Measurements from ENCODE around the gene EIF3F. TPM values are rescaled to one million over a fixed set of nuclear protein-coding genes. Genes with fewer than 3 reads are reported as not detected.

EIF3F gene
- total and polyA plus RNA-seq, 2 donors (not counting 3 experiments of a cell fraction or from before 2014, with no cell fraction given) = 411 to 436 TPM

DNA sequence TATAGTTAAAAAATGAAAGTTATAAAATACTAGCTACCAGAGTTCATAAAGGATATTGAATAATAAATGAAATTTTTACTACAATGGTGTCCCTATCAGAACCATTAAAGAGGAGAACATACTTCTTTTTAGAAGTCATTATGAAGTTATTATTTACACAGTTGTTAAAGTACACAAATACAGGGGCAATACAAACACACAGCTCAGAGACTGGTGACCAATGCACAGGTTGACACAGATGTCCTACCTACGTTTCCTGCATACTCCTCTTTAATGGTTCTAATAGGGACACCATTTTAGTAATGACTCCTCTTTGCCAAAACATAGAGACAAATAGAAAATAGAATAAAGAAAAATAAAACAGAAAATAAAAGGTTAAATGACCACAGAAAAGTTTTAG is 31.9 kb upstream of the EIF3F start:
- H3K4me2 ChIP-seq (ENCODE audit: insufficient read depth, low read length) = no peak overlapping the region
- FAIRE-seq (no peak), DNase-seq (ENCODE audit: low read depth, low spot score) (no peak)
- no peaks in the 10 kb centered on the region for H4K20me1 ChIP-seq (replicated peaks; ENCODE audit: control insufficient read depth, extremely low read depth, insufficient read depth, low read length)
- ChIA-PET POLR2A (no interaction called here), CTCF (no interaction called here)
- H3K4me1 ChIP-seq (ENCODE audit: control insufficient read depth, extremely low read depth, insufficient read depth, low read length) = no peaks in the 10 kb centered on the region
- no peak overlapping the region for H3K9ac ChIP-seq (replicated peaks; ENCODE audit: extremely low read depth, insufficient read depth, low read length)
- dilution Hi-C loops (cut with MboI; ENCODE audit: extremely low pct_ligation_motif_present, low sequenced_read_pairs) (no loop called here), intact Hi-C loops (cut with micrococcal nuclease) (no loop called here)
- H3K9me1 ChIP-seq (replicated peaks; ENCODE audit: control insufficient read depth, extremely low read depth, insufficient read depth, low read length) = no peaks in the 10 kb centered on the region
- H2AFZ ChIP-seq (ENCODE audit: low read depth, low read length) = no peak overlapping the region
- TF ChIP-seq POLR2A (IDR thresholded peaks at IDR 0.05; ENCODE audit: low read depth, low read length) (no peak), GATA2 (IDR thresholded peaks at IDR 0.05; ENCODE audit: insufficient read depth, insufficient read length, low read depth, low read length) (no peak), MYC (IDR thresholded peaks at IDR 0.05; ENCODE audit: low read depth, low read length) (no peak), FOS (IDR thresholded peaks at IDR 0.05; ENCODE audit: borderline replicate concordance, insufficient read depth, low read length) (no peak), JUN (IDR thresholded peaks at IDR 0.05; ENCODE audit: borderline replicate concordance, insufficient read depth, insufficient read length, low read depth) (no peak), POLR2AphosphoS5 (IDR thresholded peaks at IDR 0.05; ENCODE audit: insufficient read depth, low read depth, low read length) (no peak), EZH2 (IDR thresholded peaks at IDR 0.05; ENCODE audit: borderline replicate concordance, low read depth, low read length, severe bottlenecking) (no peak)
- TF ChIP-seq, protein P1, sequence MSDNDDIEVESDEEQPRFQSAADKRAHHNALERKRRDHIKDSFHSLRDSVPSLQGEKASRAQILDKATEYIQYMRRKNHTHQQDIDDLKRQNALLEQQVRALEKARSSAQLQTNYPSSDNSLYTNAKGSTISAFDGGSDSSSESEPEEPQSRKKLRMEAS (IDR thresholded peaks at IDR 0.05; ENCODE audit: insufficient read depth, insufficient read length) = no peak
- TF ChIP-seq, protein P2, sequence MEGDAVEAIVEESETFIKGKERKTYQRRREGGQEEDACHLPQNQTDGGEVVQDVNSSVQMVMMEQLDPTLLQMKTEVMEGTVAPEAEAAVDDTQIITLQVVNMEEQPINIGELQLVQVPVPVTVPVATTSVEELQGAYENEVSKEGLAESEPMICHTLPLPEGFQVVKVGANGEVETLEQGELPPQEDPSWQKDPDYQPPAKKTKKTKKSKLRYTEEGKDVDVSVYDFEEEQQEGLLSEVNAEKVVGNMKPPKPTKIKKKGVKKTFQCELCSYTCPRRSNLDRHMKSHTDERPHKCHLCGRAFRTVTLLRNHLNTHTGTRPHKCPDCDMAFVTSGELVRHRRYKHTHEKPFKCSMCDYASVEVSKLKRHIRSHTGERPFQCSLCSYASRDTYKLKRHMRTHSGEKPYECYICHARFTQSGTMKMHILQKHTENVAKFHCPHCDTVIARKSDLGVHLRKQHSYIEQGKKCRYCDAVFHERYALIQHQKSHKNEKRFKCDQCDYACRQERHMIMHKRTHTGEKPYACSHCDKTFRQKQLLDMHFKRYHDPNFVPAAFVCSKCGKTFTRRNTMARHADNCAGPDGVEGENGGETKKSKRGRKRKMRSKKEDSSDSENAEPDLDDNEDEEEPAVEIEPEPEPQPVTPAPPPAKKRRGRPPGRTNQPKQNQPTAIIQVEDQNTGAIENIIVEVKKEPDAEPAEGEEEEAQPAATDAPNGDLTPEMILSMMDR (IDR thresholded peaks at IDR 0.05; ENCODE audit: extremely low read depth in 1 of 2, insufficient read depth in 1 of 2, low read depth in 1 of 2, low read length in 2 of 2) = no peak
- BruUV-seq (replicated peaks) = no TSS peak
- no peaks in the 10 kb centered on the region for H3K79me2 ChIP-seq (ENCODE audit: control insufficient read depth, insufficient read depth, low read length)
- no peaks in the 10 kb centered on the region for H3K9me3 ChIP-seq (replicated peaks; ENCODE audit: control insufficient read depth, insufficient read depth, low read length)
- no peak overlapping the region for H3K4me3 ChIP-seq (replicated peaks in 1 of 3; ENCODE audit: insufficient read depth in 1 of 3, low read depth in 1 of 3, low read length in 3 of 3)
- H3K36me3 ChIP-seq (ENCODE audit: control insufficient read depth in 2 of 2, extremely low read depth in 1 of 2, insufficient read depth in 2 of 2, low read length in 2 of 2) = no peaks in the 10 kb centered on the region
- H3K27me3 ChIP-seq (ENCODE audit: control insufficient read depth in 2 of 2, insufficient read depth in 2 of 2, low read length in 2 of 2) = peaks cover 0 to 8% of the 10 kb centered on the region in 2 experiments
- no peak overlapping the region for H3K27ac ChIP-seq (ENCODE audit: insufficient read depth, low read depth, low read length)
